H9 (cell line): ENCODE results near the gene CUEDC1. TPM values are rescaled to one million over a fixed set of nuclear protein-coding genes. Genes with fewer than 3 reads are reported as not detected.

Experiments used
- DNase-seq: peaks from one replicate; pipeline ENCODE4 v3.0.0-alpha.2; 2017
- H2AFZ ChIP-seq: one replicate; pipeline ENCODE4 v1.6.1; 2013; ENCODE audit warnings: mild to moderate bottlenecking, low read length, control low read depth, moderate library complexity
- H2AK5ac ChIP-seq: 2 replicates; pipeline ENCODE4 v1.6.1; 2013; ENCODE audit warnings: low read length, control low read depth, mixed read lengths; ENCODE audit not compliant: insufficient read length
- H2BK120ac ChIP-seq: one replicate; pipeline ENCODE4 v1.6.1; 2013; ENCODE audit warnings: low read depth, mild to moderate bottlenecking, low read length, control low read depth, inconsistent platforms; ENCODE audit not compliant: poor library complexity, severe bottlenecking
- H2BK12ac ChIP-seq: 2 replicates; pipeline ENCODE4 v1.6.1; 2013; ENCODE audit warnings: low read length, control low read depth, mixed read lengths, low read depth; ENCODE audit not compliant: insufficient read length
- H2BK15ac ChIP-seq: 2 replicates; pipeline ENCODE4 v1.6.1; 2013; ENCODE audit warnings: low read depth, low read length, control low read depth
- H2BK20ac ChIP-seq: one replicate; pipeline ENCODE4 v1.6.1; 2013; ENCODE audit warnings: low read depth, mild to moderate bottlenecking, low read length, control low read depth, inconsistent platforms; ENCODE audit not compliant: poor library complexity, severe bottlenecking
- H2BK5ac ChIP-seq: 2 replicates; pipeline ENCODE4 v1.6.1; 2013; ENCODE audit warnings: low read length, control low read depth, mixed read lengths; ENCODE audit not compliant: insufficient read length
- H3K14ac ChIP-seq: 2 replicates; pipeline ENCODE4 v1.6.1; 2013; ENCODE audit warnings: low read length, control low read depth; ENCODE audit not compliant: insufficient read depth
- H3K18ac ChIP-seq: 2 replicates; pipeline ENCODE4 v1.6.1; 2013; ENCODE audit warnings: low read depth, mild to moderate bottlenecking, mixed read lengths, low read length, control low read depth; ENCODE audit not compliant: insufficient read length
- H3K23ac ChIP-seq: 2 replicates; pipeline ENCODE4 v1.6.1; 2013; ENCODE audit warnings: low read length, control low read depth, mixed read lengths, low read depth; ENCODE audit not compliant: insufficient read length
- H3K23me2 ChIP-seq: 2 replicates; pipeline ENCODE4 v1.6.1; 2013; ENCODE audit warnings: low read depth, mild to moderate bottlenecking, mixed read lengths, low read length, control low read depth; ENCODE audit not compliant: insufficient read length, poor library complexity, severe bottlenecking
- H3K27ac ChIP-seq: 2 replicates; pipeline ENCODE4 v1.5.1; 2013; ENCODE audit warnings: low read length, control low read depth, mixed read lengths, low read depth; ENCODE audit not compliant: insufficient read length
- H3K27me3 ChIP-seq: 2 replicates; pipeline ENCODE4 v1.6.1; 2013; ENCODE audit warnings: low read length, control low read depth, inconsistent platforms; ENCODE audit not compliant: insufficient read depth
- H3K4ac ChIP-seq: 2 replicates; pipeline ENCODE4 v1.6.1; 2013; ENCODE audit warnings: low read depth, mild to moderate bottlenecking, control low read depth, inconsistent platforms, low read length, moderate library complexity
- H3K4me1 ChIP-seq: 2 replicates; pipeline ENCODE4 v1.6.1; 2013; ENCODE audit warnings: low read length, control low read depth, inconsistent platforms; ENCODE audit not compliant: insufficient read depth
- H3K4me2 ChIP-seq: 2 replicates; pipeline ENCODE4 v1.6.1; 2013; ENCODE audit warnings: low read length, control low read depth, mixed read lengths; ENCODE audit not compliant: insufficient read length, insufficient read depth
- H3K56ac ChIP-seq: 2 replicates; pipeline ENCODE4 v1.6.1; 2013; ENCODE audit warnings: low read depth, mild to moderate bottlenecking, mixed read lengths, low read length, control low read depth; ENCODE audit not compliant: insufficient read length
- H3K79me1 ChIP-seq: 2 replicates; pipeline ENCODE4 v1.6.1; 2013; ENCODE audit warnings: low read depth, mild to moderate bottlenecking, moderate library complexity, low read length, control low read depth, inconsistent platforms; ENCODE audit not compliant: insufficient read depth, poor library complexity, severe bottlenecking
- H3K79me2 ChIP-seq: 2 replicates; pipeline ENCODE4 v1.6.1; 2013; ENCODE audit warnings: low read length, control low read depth, inconsistent platforms; ENCODE audit not compliant: insufficient read depth
- H3K9ac ChIP-seq: 2 replicates; pipeline ENCODE4 v1.6.1; 2013; ENCODE audit warnings: low read length, control low read depth, mixed read lengths; ENCODE audit not compliant: insufficient read length; ENCODE audit errors: extremely low read depth
- H3K9me3 ChIP-seq: one replicate; pipeline ENCODE4 v1.6.1; 2013; ENCODE audit warnings: low read depth, low read length, inconsistent platforms; ENCODE audit not compliant: control insufficient read depth
- H3T11ph ChIP-seq: one replicate; pipeline ENCODE4 v1.6.1; 2013; ENCODE audit warnings: mild to moderate bottlenecking, low read length, control low read depth, inconsistent platforms
- H4K20me1 ChIP-seq: one replicate; pipeline ENCODE4 v1.6.1; 2013; ENCODE audit not compliant: control insufficient read depth, insufficient read length, insufficient read depth
- H4K5ac ChIP-seq: 2 replicates; pipeline ENCODE4 v1.6.1; 2013; ENCODE audit warnings: low read depth, mild to moderate bottlenecking, mixed read lengths, low read length, control low read depth; ENCODE audit not compliant: insufficient read length
- H4K8ac ChIP-seq: replicated peaks from 2 replicates; pipeline ENCODE4 v1.6.1; 2013; ENCODE audit warnings: low read length, control low read depth, mixed read lengths, low read depth; ENCODE audit not compliant: insufficient read length
- H4K91ac ChIP-seq: 2 replicates; pipeline ENCODE4 v1.6.1; 2013; ENCODE audit warnings: low read depth, mild to moderate bottlenecking, moderate library complexity, mixed read lengths, low read length, control low read depth; ENCODE audit not compliant: insufficient read length
- H3K27ac Mint-ChIP-seq, 3 experiments: 2 replicates in 2 of 3; 3 replicates in 1 of 3; pipeline ENCODE4 v1.8.0; 2020 to 2021; ENCODE audit warnings: mixed read lengths in 3 of 3, mild to moderate bottlenecking in 1 of 3, moderate library complexity in 1 of 3
- H3K27me3 Mint-ChIP-seq: 2 replicates; pipeline ENCODE4 v1.8.0; 2021; ENCODE audit warnings: low read depth, mild to moderate bottlenecking, moderate library complexity, mixed read lengths
- H3K36me3 Mint-ChIP-seq, 3 experiments: 2 replicates in 2 of 3; 3 replicates in 1 of 3; pipeline ENCODE4 v1.8.0; 2020 to 2021; ENCODE audit warnings: low read depth in 3 of 3, mixed read lengths in 3 of 3; ENCODE audit not compliant: insufficient read depth in 1 of 3
- H3K4me1 Mint-ChIP-seq, 2 experiments: 2 replicates each; pipeline ENCODE4 v1.8.0; 2020; ENCODE audit warnings: mixed read lengths in 2 of 2
- H3K4me3 Mint-ChIP-seq, 2 experiments: 2 replicates in 1 of 2; 3 replicates in 1 of 2; pipeline ENCODE4 v1.8.0; 2020 to 2021; ENCODE audit warnings: mild to moderate bottlenecking in 2 of 2, mixed read lengths in 2 of 2, moderate library complexity in 1 of 2
- H3K9me3 Mint-ChIP-seq, 2 experiments: 2 replicates in 1 of 2; 3 replicates in 1 of 2; pipeline ENCODE4 v1.8.0; 2020; ENCODE audit warnings: mild to moderate bottlenecking in 2 of 2, mixed read lengths in 2 of 2, moderate library complexity in 1 of 2
- WGBS: extraction: QIAGEN DNeasy Blood & Tissue Kit; methylation state at CpG from one replicate; pipeline ENCODE4 v1.1.7; 2013; ENCODE audit warnings: missing lambda C conversion rate, low lambda C conversion rate, mixed read lengths; ENCODE audit not compliant: insufficient read length; ENCODE audit errors: extremely low coverage; 5-methylcytosine and 5-hydroxymethylcytosine counted together
- total RNA-seq: library from RNA; stranded (reverse); gene quantifications from 2 replicates; pipeline ENCODE4 v1.2.1, GENCODE V29; 2021
- TF ChIP-seq, protein P1 (sequence below): fragments of 200-600 bp; sonication (generic); conservative IDR thresholded peaks from 3 replicates; pipeline ENCODE4 v1.8.0; 2021; ENCODE audit warnings: antibody characterized with exemption, mild to moderate bottlenecking

CUEDC1 gene
- total RNA-seq, 1 experiment from 2014 or later = 7.3 TPM

DNA sequence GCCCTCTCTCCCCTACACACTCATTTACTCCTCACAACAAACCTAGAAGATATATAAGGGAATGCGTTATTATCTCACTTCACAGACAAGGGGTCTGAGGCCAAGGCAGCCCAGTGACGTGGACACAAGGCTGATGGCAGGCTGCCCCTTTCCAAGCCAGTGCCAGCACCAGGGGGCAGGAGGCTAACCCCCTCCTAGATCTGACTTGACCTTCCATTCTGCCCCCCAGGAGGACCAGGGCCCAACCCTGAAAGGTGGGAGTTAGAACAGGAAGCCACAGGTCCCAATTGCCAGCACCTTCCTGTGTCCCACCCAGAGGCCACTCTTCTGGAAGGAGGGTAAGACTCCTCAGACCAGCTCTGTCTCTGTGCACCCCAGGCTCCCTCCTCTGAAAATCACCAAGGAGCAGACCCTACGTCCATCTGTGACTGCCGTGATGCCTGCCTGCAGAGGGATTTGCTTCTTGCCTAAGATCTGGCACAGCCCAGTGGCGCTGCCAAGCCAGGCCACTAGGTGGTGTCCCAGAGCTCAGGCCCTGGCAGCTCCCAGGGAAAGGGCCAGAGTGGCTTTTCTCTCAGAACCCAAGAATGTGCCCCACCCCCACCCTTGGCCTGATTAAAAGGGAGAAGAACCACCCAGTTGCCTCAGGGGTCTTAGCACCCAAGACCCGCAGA is 62.9 kb downstream of the CUEDC1 start:
- no CpG with 5 or more reads among the region's 6 CpGs for WGBS
- H3K36me3 Mint-ChIP-seq = no peaks in the 10 kb centered on the region

More for the DNA sequence above, 62.9 kb downstream of the CUEDC1 start:
- Mint-ChIP-seq H3K27ac (peak overlapping the region; percentile 68 to 97 (median 87); a peak in 6 of 7 replicates), H3K4me1 (peaks cover 12 to 24% of the 10 kb centered on the region in 2 experiments), H3K4me3 (peak overlapping the region in 1 of 2 experiments; percentile 60; a peak in 2 of 5 replicates), H3K27me3 (no peaks in the 10 kb centered on the region), H3K9me3 (no peaks in the 10 kb centered on the region)
- H3K56ac ChIP-seq = no peak overlapping the region
- no peaks in the 10 kb centered on the region for H3K27me3 ChIP-seq
- H3K9me3 ChIP-seq = no peaks in the 10 kb centered on the region
- H2BK12ac ChIP-seq = no peak overlapping the region
- H3K14ac ChIP-seq = no peak overlapping the region
- no peak overlapping the region for H3K18ac ChIP-seq
- no peak overlapping the region for H3T11ph ChIP-seq
- TF ChIP-seq, protein P1, sequence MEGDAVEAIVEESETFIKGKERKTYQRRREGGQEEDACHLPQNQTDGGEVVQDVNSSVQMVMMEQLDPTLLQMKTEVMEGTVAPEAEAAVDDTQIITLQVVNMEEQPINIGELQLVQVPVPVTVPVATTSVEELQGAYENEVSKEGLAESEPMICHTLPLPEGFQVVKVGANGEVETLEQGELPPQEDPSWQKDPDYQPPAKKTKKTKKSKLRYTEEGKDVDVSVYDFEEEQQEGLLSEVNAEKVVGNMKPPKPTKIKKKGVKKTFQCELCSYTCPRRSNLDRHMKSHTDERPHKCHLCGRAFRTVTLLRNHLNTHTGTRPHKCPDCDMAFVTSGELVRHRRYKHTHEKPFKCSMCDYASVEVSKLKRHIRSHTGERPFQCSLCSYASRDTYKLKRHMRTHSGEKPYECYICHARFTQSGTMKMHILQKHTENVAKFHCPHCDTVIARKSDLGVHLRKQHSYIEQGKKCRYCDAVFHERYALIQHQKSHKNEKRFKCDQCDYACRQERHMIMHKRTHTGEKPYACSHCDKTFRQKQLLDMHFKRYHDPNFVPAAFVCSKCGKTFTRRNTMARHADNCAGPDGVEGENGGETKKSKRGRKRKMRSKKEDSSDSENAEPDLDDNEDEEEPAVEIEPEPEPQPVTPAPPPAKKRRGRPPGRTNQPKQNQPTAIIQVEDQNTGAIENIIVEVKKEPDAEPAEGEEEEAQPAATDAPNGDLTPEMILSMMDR = peak; percentile 97
- H2BK120ac ChIP-seq = no peak overlapping the region
- no peak overlapping the region for H2BK15ac ChIP-seq
- no peaks in the 10 kb centered on the region for H3K23me2 ChIP-seq
- H4K5ac ChIP-seq = no peak overlapping the region
- H3K79me2 ChIP-seq = no peaks in the 10 kb centered on the region
- no peak overlapping the region for H3K4ac ChIP-seq
- no peak overlapping the region for H3K27ac ChIP-seq
- H4K20me1 ChIP-seq = no peaks in the 10 kb centered on the region
- no peak overlapping the region for H4K8ac ChIP-seq
- no peak overlapping the region for H2AK5ac ChIP-seq
- no peak overlapping the region for H2BK5ac ChIP-seq
- H2BK20ac ChIP-seq = no peak overlapping the region
- no peak overlapping the region for H3K9ac ChIP-seq
- H3K23ac ChIP-seq = no peak overlapping the region
- peaks cover 4% of the 10 kb centered on the region; the same call in 1 of the 2 replicates for H3K4me1 ChIP-seq
- H4K91ac ChIP-seq = no peak overlapping the region
- DNase-seq = peak; percentile 97
- no peaks in the 10 kb centered on the region for H3K79me1 ChIP-seq
- H2AFZ ChIP-seq = no peak overlapping the region
- no peak overlapping the region for H3K4me2 ChIP-seq
